ENCODE measurements around the gene LIG1. TPM values are rescaled to one million over a fixed set of nuclear protein-coding genes. Genes with fewer than 3 reads are reported as not detected.
"Not testable (repeated sequence)": the region's sequence is repeated elsewhere in the genome, so short reads cannot be mapped to it uniquely, and the experiment has no call there.

LIG1 gene
- total RNA-seq, 1 experiment from 2014 or later = 116 TPM

- Histone ChIP-seq H3K9me3 (ENCODE audit: insufficient read depth, low read depth) (no peaks in the 10 kb centered on the region), H3K4me1 (replicated peaks; ENCODE audit: insufficient read depth) (0 out of 2 replicates have a peak, but pooled peaks cover under 1% of the 10 kb centered on the region), H3K9me2 (ENCODE audit: insufficient read depth) (no peaks in the 10 kb centered on the region; the same call in 1 of the 2 replicates), H2AFZ (no peak overlapping the region), H3K36me3 (ENCODE audit: low read depth) (no peaks in the 10 kb centered on the region), H3K27me3 (ENCODE audit: insufficient read depth, low read depth) (peaks cover 75% of the 10 kb centered on the region), H3K4me2 (no peak overlapping the region), H3K27ac (no peak overlapping the region), H3F3A (ENCODE audit: insufficient read depth, low read depth) (0 out of 2 replicates have a peak, but pooled peaks cover 6% of the 10 kb centered on the region), H4K20me1 (ENCODE audit: insufficient read depth) (0 out of 2 replicates have a peak, but pooled peaks cover 4% of the 10 kb centered on the region), H3K4me3 (no peak overlapping the region), H3K79me2 (ENCODE audit: low read depth) (no peaks in the 10 kb centered on the region)
- intact Hi-C loops (cut with micrococcal nuclease; ENCODE audit: unreplicated experiment) = no loop called here
- POLR2A ChIA-PET (ENCODE audit: unreplicated experiment) = no interaction called here
- CTCF ChIA-PET = no interaction called here
- TF ChIP-seq CTCF (conservative IDR thresholded peaks at IDR 0.05) = no peak; the same call in 1 of the 2 replicates
- no peak for TF ChIP-seq EZH2 (IDR thresholded peaks at IDR 0.05; ENCODE audit: low read depth)
- no peak for DNase-seq
- BruUV-seq (replicated peaks) = no TSS peak
These were observed 84.0 kb downstream of the LIG1 start for GRCh38 chr19:48085904-48086864.

GRCh38 chr19:48085076-48085475 is 85.1 kb downstream of the LIG1 start:
- POLR2A ChIA-PET (ENCODE audit: unreplicated experiment) = no interaction called here
- Histone ChIP-seq H3K9me3 (ENCODE audit: insufficient read depth, low read depth) (no peaks in the 10 kb centered on the region), H3K4me3 (no peak overlapping the region), H4K20me1 (ENCODE audit: insufficient read depth) (0 out of 2 replicates have a peak, but pooled peaks cover 4% of the 10 kb centered on the region), H3K9me2 (ENCODE audit: insufficient read depth) (no peaks in the 10 kb centered on the region; the same call in 1 of the 2 replicates), H2AFZ (no peak overlapping the region), H3K27me3 (ENCODE audit: insufficient read depth, low read depth) (peaks cover 81% of the 10 kb centered on the region), H3F3A (ENCODE audit: insufficient read depth, low read depth) (no peaks in the 10 kb centered on the region), H3K27ac (no peak overlapping the region), H3K4me2 (no peak overlapping the region), H3K36me3 (ENCODE audit: low read depth) (no peaks in the 10 kb centered on the region), H3K79me2 (ENCODE audit: low read depth) (no peaks in the 10 kb centered on the region), H3K4me1 (replicated peaks; ENCODE audit: insufficient read depth) (no peaks in the 10 kb centered on the region)
- CTCF ChIA-PET = no interaction called here
- no peak for TF ChIP-seq CTCF (conservative IDR thresholded peaks at IDR 0.05)
- no peak for TF ChIP-seq EZH2 (IDR thresholded peaks at IDR 0.05; ENCODE audit: low read depth)
- intact Hi-C loops (cut with micrococcal nuclease; ENCODE audit: unreplicated experiment) = no loop called here
- no TSS peak for BruUV-seq (replicated peaks)
- no peak for DNase-seq

DNA sequence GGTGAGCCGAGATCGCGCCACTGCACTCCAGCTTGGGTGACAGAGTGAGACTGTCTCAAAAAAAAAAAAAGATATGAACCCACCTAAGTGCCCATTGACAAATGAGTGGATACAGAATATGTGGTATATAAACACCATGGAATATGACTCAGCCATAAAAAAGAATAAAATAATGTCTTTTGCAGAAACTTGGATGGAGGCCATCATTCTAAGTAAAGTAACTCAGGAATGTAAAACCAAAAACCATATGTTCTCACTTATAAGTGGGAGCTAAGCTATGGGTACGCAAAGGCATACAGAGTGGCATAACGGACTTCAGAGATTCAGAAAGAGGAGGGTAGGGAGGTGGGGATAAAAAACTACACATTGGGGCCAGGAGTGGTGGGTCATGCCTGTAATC is 89.0 kb downstream of the LIG1 start:
- Histone ChIP-seq H3K27ac (no peak overlapping the region), H3K4me1 (replicated peaks; ENCODE audit: insufficient read depth) (no peaks in the 10 kb centered on the region), H3K9me2 (ENCODE audit: insufficient read depth) (no peaks in the 10 kb centered on the region; the same call in 1 of the 2 replicates), H3K27me3 (ENCODE audit: insufficient read depth, low read depth) (peaks cover 79% of the 10 kb centered on the region), H4K20me1 (ENCODE audit: insufficient read depth) (0 out of 2 replicates have a peak, but pooled peaks cover 4% of the 10 kb centered on the region), H3K4me2 (no peak overlapping the region), H3K9me3 (ENCODE audit: insufficient read depth, low read depth) (no peaks in the 10 kb centered on the region), H2AFZ (no peak overlapping the region), H3K79me2 (ENCODE audit: low read depth) (no peaks in the 10 kb centered on the region), H3K4me3 (no peak overlapping the region), H3K36me3 (ENCODE audit: low read depth) (no peaks in the 10 kb centered on the region), H3F3A (ENCODE audit: insufficient read depth, low read depth) (no peaks in the 10 kb centered on the region)
- BruUV-seq (replicated peaks) = no TSS peak
- TF ChIP-seq EZH2 (IDR thresholded peaks at IDR 0.05; ENCODE audit: low read depth) (no peak), CTCF (conservative IDR thresholded peaks at IDR 0.05) (no peak)
- ChIA-PET CTCF (no interaction called here), POLR2A (ENCODE audit: unreplicated experiment) (no interaction called here)
- DNase-seq = no peak
- intact Hi-C loops (cut with micrococcal nuclease; ENCODE audit: unreplicated experiment) = no loop called here

GRCh38 chr19:48070177-48070769 is 99.9 kb downstream of the LIG1 start:
- intact Hi-C loops (cut with micrococcal nuclease; ENCODE audit: unreplicated experiment); H4K20me1 ChIP-seq (ENCODE audit: insufficient read depth); POLR2A ChIA-PET (ENCODE audit: unreplicated experiment); CTCF ChIA-PET; H3K4me1 ChIP-seq (replicated peaks; ENCODE audit: insufficient read depth); H2AFZ ChIP-seq; H3K79me2 ChIP-seq (ENCODE audit: low read depth); H3K4me3 ChIP-seq; DNase-seq; H3K9me3 ChIP-seq (ENCODE audit: insufficient read depth, low read depth); H3F3A ChIP-seq (ENCODE audit: insufficient read depth, low read depth); H3K36me3 ChIP-seq (ENCODE audit: low read depth); H3K27ac ChIP-seq; H3K4me2 ChIP-seq; BruUV-seq (replicated peaks); H3K9me2 ChIP-seq (ENCODE audit: insufficient read depth): not testable (repeated sequence)
- H3K27me3 ChIP-seq (ENCODE audit: insufficient read depth, low read depth) = peaks cover 87% of the 10 kb centered on the region

Measured in PC-9 (cell line).